Measurements from ENCODE around the gene SNRNP40. TPM values are rescaled to one million over a fixed set of nuclear protein-coding genes. Genes with fewer than 3 reads are reported as not detected.

The SNRNP40 gene
- total RNA-seq, 1 experiment from 2014 or later = 72.8 TPM

- ChIA-PET POLR2A (no interaction called here), CTCF (interaction anchor here (3.7 kb wide), 1 partner anchor 117 kb away, joined by 20 read pairs; no protein-coding TSS in a partner anchor)
- TF ChIP-seq CTCF (IDR thresholded peaks at IDR 0.05; ENCODE audit: unreplicated experiment) = no peak
- H3K4me3 Mint-ChIP-seq (ENCODE audit: unreplicated experiment) = no peak overlapping the region
- peaks cover 14% of the 10 kb centered on the region for H3K36me3 Mint-ChIP-seq (ENCODE audit: insufficient read depth, unreplicated experiment)
- H3K4me1 Mint-ChIP-seq (ENCODE audit: insufficient read depth, unreplicated experiment) = peaks cover 23% of the 10 kb centered on the region
- no TSS peak for BruUV-seq (replicated peaks)
- no peak overlapping the region for H3K27ac Mint-ChIP-seq (ENCODE audit: low read depth, unreplicated experiment)
- intact Hi-C loops (cut with micrococcal nuclease) = no loop called here
- DNase-seq (ENCODE audit: unreplicated experiment) = no peak
- no peaks in the 10 kb centered on the region for H3K27me3 Mint-ChIP-seq (ENCODE audit: insufficient read depth, unreplicated experiment)
- no peaks in the 10 kb centered on the region for H3K9me3 Mint-ChIP-seq (ENCODE audit: unreplicated experiment)
These were observed 3.6 kb upstream of the SNRNP40 start for GRCh38 chr1:31300193-31300592.

GRCh38 chr1:31299365-31299764 lies 2.8 kb upstream of the SNRNP40 start:
- H3K4me3 Mint-ChIP-seq (ENCODE audit: unreplicated experiment) = no peak overlapping the region
- H3K27ac Mint-ChIP-seq (ENCODE audit: low read depth, unreplicated experiment) = peak overlapping the region; percentile 9
- peak; percentile 13 for DNase-seq (ENCODE audit: unreplicated experiment)
- POLR2A ChIA-PET = no interaction called here
- intact Hi-C loops (cut with micrococcal nuclease) = no loop called here
- peaks cover 28% of the 10 kb centered on the region for H3K4me1 Mint-ChIP-seq (ENCODE audit: insufficient read depth, unreplicated experiment)
- TF ChIP-seq CTCF (IDR thresholded peaks at IDR 0.05; ENCODE audit: unreplicated experiment) = no peak
- no TSS peak for BruUV-seq (replicated peaks)
- H3K9me3 Mint-ChIP-seq (ENCODE audit: unreplicated experiment) = no peaks in the 10 kb centered on the region
- H3K36me3 Mint-ChIP-seq (ENCODE audit: insufficient read depth, unreplicated experiment) = peaks cover 14% of the 10 kb centered on the region
- CTCF ChIA-PET = interaction anchor here (3.7 kb wide), 1 partner anchor 116 kb away, joined by 20 read pairs; no protein-coding TSS in a partner anchor
- no peaks in the 10 kb centered on the region for H3K27me3 Mint-ChIP-seq (ENCODE audit: insufficient read depth, unreplicated experiment)

GRCh38 chr1:31297277-31298247 lies 974 bp upstream of the SNRNP40 start:
- CTCF ChIA-PET = interaction anchor here (0.6 to 3.3 kb wide), 5 partner anchors 20 to 126 kb away, joined by 3 to 15 read pairs (median 3); no protein-coding TSS in a partner anchor
- peak; percentile 41 for DNase-seq (ENCODE audit: unreplicated experiment)
- intact Hi-C loops (cut with micrococcal nuclease) = loop anchor here (2.0 kb wide), 1 partner anchor 37 kb away; no protein-coding TSS in a partner anchor
- TF ChIP-seq CTCF (IDR thresholded peaks at IDR 0.05; ENCODE audit: unreplicated experiment) = no peak
- TSS peak; percentile 81 for BruUV-seq (replicated peaks)
- no peak overlapping the region for H3K4me3 Mint-ChIP-seq (ENCODE audit: unreplicated experiment)
- H3K27me3 Mint-ChIP-seq (ENCODE audit: insufficient read depth, unreplicated experiment) = no peaks in the 10 kb centered on the region
- H3K9me3 Mint-ChIP-seq (ENCODE audit: unreplicated experiment) = no peaks in the 10 kb centered on the region
- peaks cover 28% of the 10 kb centered on the region for H3K4me1 Mint-ChIP-seq (ENCODE audit: insufficient read depth, unreplicated experiment)
- H3K36me3 Mint-ChIP-seq (ENCODE audit: insufficient read depth, unreplicated experiment) = peaks cover 26% of the 10 kb centered on the region
- POLR2A ChIA-PET = interaction anchor here (0.5 to 3.9 kb wide), 37 partner anchors 8 to 716 kb away, joined by 3 to 27 read pairs (median 4); partner anchors contain the start of gene KHDRBS1
- no peak overlapping the region for H3K27ac Mint-ChIP-seq (ENCODE audit: low read depth, unreplicated experiment)

GRCh38 chr1:31295874-31296485 lies 608 bp downstream of the SNRNP40 start:
- Mint-ChIP-seq H3K4me3 (ENCODE audit: unreplicated experiment) (no peak overlapping the region), H3K36me3 (ENCODE audit: insufficient read depth, unreplicated experiment) (peaks cover 35% of the 10 kb centered on the region), H3K27me3 (ENCODE audit: insufficient read depth, unreplicated experiment) (no peaks in the 10 kb centered on the region), H3K27ac (ENCODE audit: low read depth, unreplicated experiment) (no peak overlapping the region), H3K9me3 (ENCODE audit: unreplicated experiment) (no peaks in the 10 kb centered on the region), H3K4me1 (ENCODE audit: insufficient read depth, unreplicated experiment) (peaks cover 28% of the 10 kb centered on the region)
- ChIA-PET POLR2A (interaction anchor here (0.5 to 3.9 kb wide), 21 partner anchors 8 to 289 kb away, joined by 3 to 27 read pairs (median 6); no protein-coding TSS in a partner anchor), CTCF (interaction anchor here (3.3 kb wide), 1 partner anchor 112 kb away, joined by 15 read pairs; no protein-coding TSS in a partner anchor)
- TSS peak; percentile 68 for BruUV-seq (replicated peaks)
- no peak for TF ChIP-seq CTCF (IDR thresholded peaks at IDR 0.05; ENCODE audit: unreplicated experiment)
- intact Hi-C loops (cut with micrococcal nuclease) = loop anchor here (2.0 kb wide), 1 partner anchor 39 kb away; no protein-coding TSS in a partner anchor
- DNase-seq (ENCODE audit: unreplicated experiment) = no peak

All from MCF 10A (cell line).